ENCODE measurements around the gene DIO3.

DNA sequence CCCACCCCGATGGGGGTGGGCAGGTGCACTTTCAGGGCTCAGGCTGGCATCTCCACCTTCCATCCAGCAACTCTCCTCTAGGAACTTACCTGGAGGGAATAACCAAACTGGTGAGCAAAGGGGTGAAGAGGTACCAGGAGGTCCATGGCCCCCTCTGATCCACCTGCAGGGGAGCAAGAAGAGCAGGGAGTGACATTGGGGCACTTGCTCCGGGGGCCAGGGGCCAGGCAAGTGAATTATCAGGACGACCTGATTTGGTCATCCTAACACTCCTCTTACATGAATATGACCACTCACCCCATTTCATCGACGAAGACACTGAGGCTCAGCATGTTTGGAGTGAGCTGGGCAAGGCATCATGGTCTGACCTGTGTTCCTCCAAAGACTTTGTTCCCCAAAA, 6.0 kb downstream of the DIO3 start:
- TF ChIP-seq POLR2A (IDR thresholded peaks at IDR 0.05; ENCODE audit: low read depth, low read length) (no peak), SPI1 (IDR thresholded peaks at IDR 0.05; ENCODE audit: low read depth, low read length) (no peak), POLR2AphosphoS5 (IDR thresholded peaks at IDR 0.05; ENCODE audit: low read depth, low read length) (no peak), PAX5 (IDR thresholded peaks at IDR 0.05; ENCODE audit: insufficient read depth, low read length, severe bottlenecking) (no peak)

Measured in GM12891 (cell line).